Tibial artery (tissue), 4 donors: ENCODE data around the gene BTC.
A peak's percentile ranks its signal among the peaks of the same experiment; 100 is the strongest.

Source experiments
- DNase-seq, 2 donors: peaks; one replicate each; pipeline ENCODE4 v3.0.0-alpha.2; 2019
- H3K27ac ChIP-seq, 2 donors: fragments of 200-600 bp; sonication (generic) in 1 of 2; 1 replicate in 1 of 2; 2 replicates in 1 of 2; pipeline ENCODE4 v1.5.1; 2018 to 2019; ENCODE audit warnings: mild to moderate bottlenecking in 1 of 2
- H3K27me3 ChIP-seq, 2 donors: fragments of 200-600 bp; sonication (generic) in 1 of 2; one replicate each; pipeline versions ENCODE4 v1.5.1 to v1.6.0; 2016 to 2019
- H3K36me3 ChIP-seq, 3 donors: fragments of 200-600 bp; sonication (generic) in 2 of 3; one replicate each; pipeline ENCODE4 v1.5.1; 2016 to 2019; ENCODE audit warnings: mild to moderate bottlenecking in 2 of 3
- H3K4me1 ChIP-seq, 4 donors: fragments of 200-600 bp; sonication (generic) in 2 of 4; 1 replicate in 3 of 4; 2 replicates in 1 of 4; pipeline ENCODE4 v1.5.1; 2016 to 2019
- H3K4me3 ChIP-seq, 2 donors: fragments of 200-600 bp; sonication (generic) in 1 of 2; 1 replicate in 1 of 2; 2 replicates in 1 of 2; pipeline ENCODE4 v1.5.1; 2018 to 2019; ENCODE audit warnings: mild to moderate bottlenecking in 2 of 2
- H3K9me3 ChIP-seq, 3 donors: fragments of 200-600 bp; sonication (generic) in 1 of 3; one replicate each; pipeline ENCODE4 v1.5.1; 2016 to 2019
- CTCF ChIP-seq, 2 experiments: fragments of 200-600 bp in 1 of 2; fragments of 450-650 bp in 1 of 2; IDR thresholded peaks; one replicate each; pipeline ENCODE4 v1.5.1; 2017 to 2019; ENCODE audit warnings: antibody characterized with exemption in 2 of 2, mild to moderate bottlenecking in 1 of 2, moderate library complexity in 1 of 2
- intact Hi-C: fragments of 100-400 bp; cut with DNase I; formaldehyde crosslinking; loops from one replicate; pipeline ENCODE4 v1.15.0; 2023; ENCODE audit warnings: low total_unique reads

BTC gene

DNA sequence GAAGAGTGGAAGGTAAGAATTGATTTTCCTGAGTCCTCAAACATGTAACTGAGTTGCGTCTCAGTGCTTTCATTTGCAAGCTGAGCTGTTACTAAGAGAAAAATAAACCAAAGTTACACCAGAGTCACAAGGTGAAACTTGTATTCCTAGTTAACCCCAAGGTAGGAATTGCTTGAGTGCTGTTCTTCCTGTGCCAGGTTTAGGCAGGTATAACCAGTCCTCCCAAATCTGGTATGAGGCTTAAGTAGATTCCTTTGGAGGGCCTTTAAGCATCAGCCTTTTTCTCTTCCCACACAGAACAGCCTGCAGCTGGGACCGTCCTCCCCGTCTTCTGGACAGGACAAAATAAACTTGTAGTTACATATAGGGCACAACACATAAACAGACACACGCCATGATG is 2.3 kb upstream of the BTC start:
- Histone ChIP-seq H3K36me3 (no peaks in the 10 kb centered on the region), H3K27ac (no peak overlapping the region), H3K4me3 (no peak overlapping the region), H3K27me3 (no peaks in the 10 kb centered on the region), H3K9me3 (no peaks in the 10 kb centered on the region), H3K4me1 (peaks cover 0 to 17% (median 10%) of the 10 kb centered on the region in 4 donors)
- intact Hi-C loops: no loop called here
- no peak for DNase-seq
- no peak for TF ChIP-seq CTCF (IDR thresholded peaks at IDR 0.05)

GRCh38 chr4:74793757-74794381 is 454 bp downstream of the BTC start:
- peak; percentile 44 to 77 for DNase-seq
- Histone ChIP-seq H3K4me1 (peaks cover 0 to 17% (median 10%) of the 10 kb centered on the region in 4 donors), H3K27me3 (no peaks in the 10 kb centered on the region), H3K9me3 (no peaks in the 10 kb centered on the region), H3K4me3 (peak overlapping the region; percentile 70 to 87), H3K27ac (peak overlapping the region; percentile 91 to 92), H3K36me3 (no peaks in the 10 kb centered on the region)
- intact Hi-C loops: no loop called here
- TF ChIP-seq CTCF (IDR thresholded peaks at IDR 0.05): peak in 1 of 2 experiments; percentile 43

- Histone ChIP-seq H3K36me3 (no peaks in the 10 kb centered on the region), H3K9me3 (no peaks in the 10 kb centered on the region), H3K27ac (no peak overlapping the region), H3K4me1 (peaks cover 0 to 17% (median 10%) of the 10 kb centered on the region in 4 donors), H3K27me3 (no peaks in the 10 kb centered on the region), H3K4me3 (no peak overlapping the region)
- no peak for TF ChIP-seq CTCF (IDR thresholded peaks at IDR 0.05)
- intact Hi-C loops: no loop called here
- no peak for DNase-seq
These were observed 3.7 kb downstream of the BTC start for GRCh38 chr4:74790652-74791051.

DNA sequence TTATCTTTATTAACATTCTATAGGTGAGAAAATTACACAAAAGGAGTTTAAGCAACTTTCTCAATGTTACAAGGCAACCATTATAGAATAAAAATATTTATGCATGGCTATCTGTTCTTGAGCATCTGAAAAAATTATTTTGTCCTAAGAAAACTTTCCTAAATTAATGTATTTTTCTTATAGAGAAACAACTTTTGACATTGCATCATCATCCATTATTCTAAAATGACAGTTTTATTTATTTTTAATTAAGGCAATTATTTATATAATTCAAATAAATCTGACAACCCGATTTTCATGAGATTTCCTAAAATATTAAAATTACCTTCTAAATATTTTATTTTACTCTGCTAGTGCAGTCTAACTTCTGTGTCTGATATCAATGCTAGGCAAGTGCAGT is 4.8 kb downstream of the BTC start:
- no peak for TF ChIP-seq CTCF (IDR thresholded peaks at IDR 0.05)
- peaks cover 0 to 13% (median 10%) of the 10 kb centered on the region in 4 donors for H3K4me1 ChIP-seq
- H3K9me3 ChIP-seq: no peaks in the 10 kb centered on the region
- no peaks in the 10 kb centered on the region for H3K36me3 ChIP-seq
- no peaks in the 10 kb centered on the region for H3K27me3 ChIP-seq
- DNase-seq: no peak
- no peak overlapping the region for H3K27ac ChIP-seq
- intact Hi-C loops: no loop called here
- H3K4me3 ChIP-seq: no peak overlapping the region

DNA sequence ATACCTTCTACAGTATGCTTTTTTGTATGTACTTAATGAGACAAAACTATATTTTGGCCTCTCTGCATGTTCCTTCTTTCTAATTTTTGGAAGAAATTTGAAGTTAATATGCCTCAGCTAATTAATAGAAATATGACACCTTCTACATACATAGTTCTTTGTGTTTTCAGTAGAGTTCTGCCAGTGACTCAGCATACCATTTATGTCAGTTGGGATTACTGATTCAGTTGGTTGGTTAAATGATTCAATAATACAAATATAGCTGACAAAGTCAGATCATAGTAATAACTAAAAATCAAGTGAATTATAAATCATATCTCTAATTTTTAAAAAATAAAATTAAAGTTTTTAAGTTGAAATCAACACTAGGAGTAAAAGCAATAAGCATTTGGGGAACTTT is 16.8 kb downstream of the BTC start:
- intact Hi-C loops: no loop called here
- no peak for TF ChIP-seq CTCF (IDR thresholded peaks at IDR 0.05)
- no peaks in the 10 kb centered on the region for H3K9me3 ChIP-seq
- peaks cover 0 to 9% (median 0%) of the 10 kb centered on the region in 4 donors for H3K4me1 ChIP-seq
- no peak overlapping the region for H3K4me3 ChIP-seq
- no peak for DNase-seq
- H3K27ac ChIP-seq: no peak overlapping the region
- H3K27me3 ChIP-seq: no peaks in the 10 kb centered on the region
- no peaks in the 10 kb centered on the region for H3K36me3 ChIP-seq

DNA sequence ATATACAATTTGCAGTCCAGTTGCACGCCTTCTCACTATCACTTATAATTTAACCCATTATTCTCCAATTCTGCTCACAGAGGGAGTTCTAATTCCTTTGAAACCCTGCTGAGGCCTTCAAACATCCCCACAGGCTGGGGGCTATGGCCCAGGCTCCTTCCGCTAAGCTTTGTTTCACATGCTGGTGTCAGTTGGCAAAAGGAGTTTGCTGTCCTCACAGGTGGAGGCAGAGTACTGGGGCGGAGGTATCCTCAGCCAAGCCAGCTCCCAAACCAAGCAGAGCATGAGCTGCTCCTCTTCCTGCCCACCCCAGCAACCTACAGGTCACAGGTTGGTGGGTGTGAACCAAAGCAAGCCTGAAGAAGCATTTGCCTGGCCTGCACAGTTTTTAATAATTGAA is 21.5 kb downstream of the BTC start:
- no peak for DNase-seq
- H3K27me3 ChIP-seq: no peaks in the 10 kb centered on the region
- TF ChIP-seq CTCF (IDR thresholded peaks at IDR 0.05): no peak
- H3K27ac ChIP-seq: no peak overlapping the region
- no peaks in the 10 kb centered on the region for H3K36me3 ChIP-seq
- no peak overlapping the region for H3K4me3 ChIP-seq
- no peaks in the 10 kb centered on the region for H3K9me3 ChIP-seq
- intact Hi-C loops: no loop called here
- H3K4me1 ChIP-seq: peaks cover 0 to 26% (median 3%) of the 10 kb centered on the region in 4 donors
